ENCODE results near the gene COL4A2.

COL4A2 gene

DNA sequence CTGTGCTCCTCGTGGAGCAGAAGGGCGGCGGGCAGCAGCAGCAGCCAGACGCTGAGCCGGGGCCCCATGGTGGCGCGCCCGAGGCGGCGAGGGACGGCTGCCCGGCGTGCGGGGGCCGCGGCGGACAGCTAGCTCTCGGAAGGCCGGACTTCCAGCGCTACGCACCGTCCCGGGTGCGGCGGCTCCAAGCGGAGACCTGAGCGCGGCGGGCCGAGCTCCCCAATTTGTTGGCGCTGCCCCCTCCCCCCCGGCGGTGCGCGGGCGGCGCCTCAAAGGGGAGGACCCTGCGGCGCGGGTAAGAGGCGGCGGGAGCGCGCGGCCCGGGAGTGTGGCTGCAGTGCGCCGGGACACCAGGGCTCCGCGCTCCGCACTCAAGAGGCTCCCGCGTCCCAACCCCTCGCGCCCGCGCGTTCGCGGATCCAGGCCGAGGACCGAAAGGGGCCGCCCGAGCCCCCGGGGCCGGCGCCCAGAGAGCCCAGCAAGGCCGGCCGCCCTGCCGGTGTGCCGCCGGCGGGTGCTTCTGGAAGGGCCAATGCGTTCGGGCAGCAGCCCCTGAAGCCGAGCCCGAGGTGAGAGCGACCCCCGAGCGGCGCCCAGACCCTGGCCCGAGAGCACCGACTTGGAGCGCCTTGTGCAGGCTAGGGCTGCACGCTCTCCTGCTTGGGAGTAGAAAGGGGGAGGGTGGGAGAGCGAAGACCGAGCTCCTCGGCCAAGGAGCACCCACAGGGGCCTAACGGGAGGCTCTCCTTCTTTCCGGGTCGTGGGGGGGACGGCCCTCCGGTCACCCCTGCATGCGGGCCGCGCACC, at the start of gene COL4A2, which contains the start of gene COL4A1:
COL4A2 (plus strand) TSS at position 325 of the 807 bp plus-strand sequence. CDS start 620 bp downstream, outside the sequence.
COL4A1 (minus strand) TSS at position 198 of the 807 bp plus-strand sequence; CDS start at position 68, 130 bp downstream.
- no peak for DNase-seq

GRCh38 chr13:110257408-110257807, 49.7 kb upstream of the COL4A2 start:
- DNase-seq: no peak

- DNase-seq: no peak
Measured at GRCh38 chr13:110258876-110259631, 48.0 kb upstream of the COL4A2 start.

- DNase-seq: no peak
Measured at GRCh38 chr13:110259651-110260050, 47.4 kb upstream of the COL4A2 start.

DNA sequence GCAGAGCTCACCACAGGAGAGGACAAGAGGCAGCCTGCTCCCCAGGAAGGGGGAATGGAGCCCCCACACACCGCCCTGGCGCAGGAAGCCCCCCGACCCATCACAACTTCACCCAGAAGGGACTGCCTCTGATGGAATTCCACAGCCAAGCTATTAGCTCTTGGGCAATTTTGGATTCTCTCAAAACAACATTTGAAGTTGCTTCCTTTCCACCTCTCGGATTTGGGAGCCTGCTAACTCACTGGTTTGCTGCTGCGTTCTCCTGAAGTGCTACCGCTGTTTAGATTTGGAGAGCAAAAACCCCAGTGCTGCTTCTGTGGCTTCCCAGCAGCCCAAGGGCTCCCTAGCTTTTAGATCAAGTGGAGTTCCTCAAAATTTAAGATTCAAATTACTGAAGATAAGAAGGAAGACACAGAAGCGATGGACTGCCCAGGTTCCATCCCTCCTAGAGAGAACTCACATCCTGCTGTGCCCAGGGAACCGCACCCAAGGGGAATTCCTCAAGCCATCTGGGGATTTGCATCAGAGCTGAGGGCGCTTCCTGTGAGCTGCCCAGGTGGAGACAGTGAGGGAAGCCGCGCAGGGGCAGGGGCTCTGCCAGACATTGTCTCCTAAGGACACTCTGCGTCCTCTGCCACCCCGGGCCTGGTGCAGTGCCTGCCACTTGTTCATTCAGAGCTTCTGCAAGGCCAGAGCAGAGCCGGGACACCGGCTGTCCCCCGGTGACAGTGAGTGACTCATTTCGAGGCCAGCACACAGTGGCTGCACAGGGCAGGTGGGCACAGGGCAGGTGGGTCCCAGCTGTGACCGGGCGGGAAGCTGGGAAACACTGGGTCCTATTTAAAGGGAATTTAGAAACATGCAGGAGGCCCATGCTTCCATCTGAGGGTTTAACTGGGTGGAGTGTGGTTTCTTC, 45.7 kb upstream of the COL4A2 start:
- DNase-seq: no peak

- DNase-seq: no peak
Measured at GRCh38 chr13:110262082-110262436, 45.0 kb upstream of the COL4A2 start.

DNA sequence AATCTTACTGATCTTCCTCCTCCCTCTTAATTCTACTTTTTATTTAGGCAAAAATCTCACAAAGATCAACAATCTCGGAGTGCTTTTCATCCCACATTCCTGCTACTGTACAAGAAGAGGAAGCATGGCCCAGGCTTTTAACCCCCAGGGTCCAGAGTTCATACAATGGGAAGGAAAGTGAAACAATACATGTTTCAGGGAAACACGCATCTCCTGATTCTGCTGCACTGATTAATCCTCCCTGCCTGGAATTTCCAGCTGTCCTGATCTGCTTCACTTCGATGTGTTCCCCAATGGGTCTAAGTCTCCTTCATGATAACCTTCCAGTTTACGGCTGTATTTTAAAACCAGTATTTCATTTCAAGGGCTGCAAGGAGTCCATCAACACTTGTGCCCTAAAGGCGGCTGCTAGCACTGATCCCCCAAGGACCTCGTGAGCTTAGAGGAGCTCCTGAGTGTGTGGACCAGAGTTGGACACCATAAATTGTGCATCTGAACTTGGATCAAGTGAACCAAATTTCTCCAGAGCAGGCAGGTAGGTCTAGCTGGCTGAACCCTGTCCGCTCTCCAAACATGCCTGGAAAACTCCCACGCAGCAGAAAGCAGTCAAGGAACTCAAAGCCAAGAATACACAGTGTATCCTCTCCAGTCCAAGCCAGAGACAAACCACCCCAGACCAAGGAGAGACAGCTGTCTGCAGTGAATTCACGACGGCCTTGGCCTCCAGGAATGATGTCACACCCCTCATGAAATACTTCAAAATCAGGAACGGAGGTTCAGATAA, 44.4 kb upstream of the COL4A2 start:
- no peak for DNase-seq

GRCh38 chr13:110263404-110263803, 43.7 kb upstream of the COL4A2 start:
- no peak for DNase-seq

DNA sequence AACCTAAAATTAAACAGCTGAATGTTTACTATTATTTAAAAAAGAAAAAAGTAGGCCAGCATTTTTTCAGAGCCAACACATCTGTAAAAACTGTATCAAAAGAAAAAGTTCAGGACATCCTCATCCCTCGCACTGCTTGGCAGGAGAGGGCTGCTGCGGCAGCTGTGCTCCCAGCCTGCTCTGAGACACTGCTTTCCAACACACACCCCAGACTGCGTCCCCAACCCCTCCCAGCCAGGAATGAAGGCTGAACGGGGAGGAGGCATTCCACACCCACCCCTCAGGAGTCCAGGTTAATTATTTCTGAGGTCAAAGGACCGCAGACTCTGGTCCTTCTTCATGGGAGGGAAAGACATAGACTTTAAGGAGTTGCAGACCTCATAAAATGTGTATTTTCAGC, 43.2 kb upstream of the COL4A2 start:
- DNase-seq: no peak

DNA sequence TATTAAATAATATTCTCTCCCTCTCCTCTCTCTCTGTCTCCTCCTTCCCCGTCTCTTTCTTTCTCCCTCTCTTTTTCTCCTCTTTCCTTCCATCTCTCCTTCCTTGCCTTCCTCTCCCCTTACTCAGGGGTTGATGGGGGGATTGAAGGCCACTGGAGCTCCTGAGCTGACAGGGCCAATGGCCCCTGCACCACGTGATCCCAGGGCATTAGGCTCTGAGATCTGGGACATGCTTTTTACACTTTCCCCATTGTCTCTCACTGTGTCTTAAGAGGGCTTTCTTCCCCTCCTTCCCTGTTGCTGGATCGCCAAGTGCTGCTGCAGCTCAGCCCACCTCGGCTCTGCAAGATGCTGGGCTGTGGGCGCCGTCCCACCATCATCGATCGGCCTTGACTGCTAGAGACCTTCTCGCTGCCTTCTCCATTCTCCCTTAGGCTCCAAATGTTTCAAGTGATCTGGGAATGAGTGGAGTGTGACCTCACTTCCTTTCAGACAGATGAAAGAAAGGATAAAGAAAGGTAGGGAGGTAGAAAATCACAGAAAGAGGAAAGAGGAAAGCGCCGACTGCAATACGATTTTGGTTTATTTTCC, 42.3 kb upstream of the COL4A2 start:
- no peak for DNase-seq

- no peak for DNase-seq
Measured at GRCh38 chr13:110265341-110265681, 41.8 kb upstream of the COL4A2 start.

- no peak for DNase-seq
Measured at GRCh38 chr13:110265682-110266430, 41.2 kb upstream of the COL4A2 start.

- no peak for DNase-seq
Measured at GRCh38 chr13:110266431-110266809, 40.7 kb upstream of the COL4A2 start.

- DNase-seq: no peak
Measured at GRCh38 chr13:110266983-110267382, 40.1 kb upstream of the COL4A2 start.

- DNase-seq: no peak
Measured at GRCh38 chr13:110268061-110268460, 39.0 kb upstream of the COL4A2 start.

DNA sequence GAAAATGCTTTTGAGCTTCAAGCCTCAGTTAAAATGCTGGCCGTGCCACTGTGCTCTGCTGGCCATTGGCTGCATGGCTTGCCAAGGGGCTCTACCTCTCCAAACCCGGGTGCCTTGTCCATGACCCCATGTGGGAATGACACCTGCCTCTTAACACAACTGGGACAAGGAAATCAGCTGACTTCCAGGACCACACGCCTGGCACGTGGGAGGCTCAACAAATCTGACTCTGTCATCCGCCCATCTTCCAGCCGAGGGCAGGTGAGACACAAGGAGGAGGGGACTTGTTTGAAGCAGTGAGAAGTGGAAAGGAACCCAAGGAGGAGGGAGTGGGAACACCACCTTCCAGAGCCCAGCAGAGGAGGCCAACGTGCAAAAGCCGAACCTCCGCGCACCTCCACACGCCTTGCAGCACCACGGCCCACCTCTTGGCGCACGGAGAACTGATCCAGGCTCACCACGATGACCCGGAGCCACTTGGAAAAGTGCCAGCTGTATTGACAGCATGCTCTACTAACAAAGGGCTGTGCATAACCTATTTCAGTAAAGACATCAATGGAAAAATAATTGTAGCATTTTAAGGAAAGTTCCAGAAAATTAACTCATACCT, 38.4 kb upstream of the COL4A2 start:
- no peak for DNase-seq

DNA sequence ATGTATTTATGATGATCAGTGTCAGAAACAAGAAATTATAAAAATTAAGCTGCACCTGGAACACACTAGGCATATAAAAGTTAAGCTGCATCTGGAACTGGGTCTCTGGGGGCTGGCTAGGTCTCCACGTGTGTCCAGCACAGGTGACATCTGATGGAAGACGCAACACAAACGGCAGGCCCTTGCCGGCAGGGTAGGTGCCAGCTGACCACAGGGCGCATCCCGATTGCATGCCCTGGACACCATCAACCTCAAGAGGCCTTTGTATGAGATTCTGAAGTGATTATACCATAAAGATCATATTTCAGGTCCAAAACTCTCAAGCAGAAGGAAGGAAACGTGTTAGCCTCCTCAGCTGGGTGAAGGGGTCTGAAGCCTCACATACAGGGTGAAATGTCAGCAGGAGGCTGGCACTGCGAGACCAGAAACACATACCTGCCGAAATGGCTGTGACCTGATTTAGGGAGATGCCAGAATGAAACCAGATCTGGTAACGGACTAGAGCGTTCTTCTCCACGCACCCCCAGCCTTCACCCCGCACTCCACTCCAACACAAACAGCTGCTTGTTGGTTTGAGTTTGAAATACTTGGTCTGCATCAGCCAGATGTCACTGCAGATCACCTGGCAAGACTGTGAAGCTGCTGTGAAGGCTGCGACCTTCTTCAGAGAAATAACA, 37.4 kb upstream of the COL4A2 start:
- no peak for DNase-seq

GRCh38 chr13:110270507-110270906, 36.6 kb upstream of the COL4A2 start:
- no peak for DNase-seq

DNA sequence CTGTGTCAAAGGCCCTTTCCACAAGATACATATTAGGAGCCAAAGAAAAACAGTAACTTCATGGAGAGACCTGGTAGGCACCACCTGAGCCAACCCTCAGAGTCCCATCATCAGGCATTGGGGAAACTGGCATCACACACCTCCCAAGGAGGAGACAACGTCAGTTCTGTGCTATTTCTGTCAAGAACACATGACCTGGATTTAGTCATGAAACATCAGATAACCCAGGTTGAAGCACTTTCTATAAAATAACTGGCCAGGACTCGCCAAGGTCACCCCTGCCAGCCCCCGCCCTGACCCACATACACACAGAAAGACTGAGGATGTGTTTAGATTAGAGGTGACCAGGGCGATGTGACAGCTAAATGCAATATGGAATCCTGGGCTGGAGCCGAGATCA, 35.8 kb upstream of the COL4A2 start:
- DNase-seq: no peak

GRCh38 chr13:110272227-110272626, 34.9 kb upstream of the COL4A2 start:
- no peak for DNase-seq
